A549 (cell line): ENCODE measurements around the gene DAZL.

Experiments
- CEBPB ChIP-seq, 2 experiments: fragments of >200 bp in 1 of 2; sonication (Bioruptor Twin) in 1 of 2; formaldehyde crosslinking in 1 of 2; IDR thresholded peaks; 2 replicates each; pipeline ENCODE4 v1.6.1; 2012 to 2016
- HOXA7 ChIP-seq: fragments of 250-450 bp; sonication (Bioruptor Pico); IDR thresholded peaks from 2 replicates; pipeline ENCODE4 v1.5.0; 2020; ENCODE audit warnings: mild to moderate bottlenecking, moderate library complexity
- POLR2A ChIP-seq: IDR thresholded peaks from 2 replicates; pipeline ENCODE4 v1.6.1; 2012; ENCODE audit warnings: mild to moderate bottlenecking, low read length
- RFX5 ChIP-seq: fragments of 450-650 bp; IDR thresholded peaks from 2 replicates; pipeline ENCODE4 v1.7.1; 2014; ENCODE audit warnings: antibody characterized with exemption, mild to moderate bottlenecking, moderate library complexity
- TF ChIP-seq, protein P1 (sequence below): fragments of >200 bp; sonication (Bioruptor Twin); formaldehyde crosslinking; IDR thresholded peaks from 3 replicates; pipeline ENCODE4 v1.5.1; 2016

DNA sequence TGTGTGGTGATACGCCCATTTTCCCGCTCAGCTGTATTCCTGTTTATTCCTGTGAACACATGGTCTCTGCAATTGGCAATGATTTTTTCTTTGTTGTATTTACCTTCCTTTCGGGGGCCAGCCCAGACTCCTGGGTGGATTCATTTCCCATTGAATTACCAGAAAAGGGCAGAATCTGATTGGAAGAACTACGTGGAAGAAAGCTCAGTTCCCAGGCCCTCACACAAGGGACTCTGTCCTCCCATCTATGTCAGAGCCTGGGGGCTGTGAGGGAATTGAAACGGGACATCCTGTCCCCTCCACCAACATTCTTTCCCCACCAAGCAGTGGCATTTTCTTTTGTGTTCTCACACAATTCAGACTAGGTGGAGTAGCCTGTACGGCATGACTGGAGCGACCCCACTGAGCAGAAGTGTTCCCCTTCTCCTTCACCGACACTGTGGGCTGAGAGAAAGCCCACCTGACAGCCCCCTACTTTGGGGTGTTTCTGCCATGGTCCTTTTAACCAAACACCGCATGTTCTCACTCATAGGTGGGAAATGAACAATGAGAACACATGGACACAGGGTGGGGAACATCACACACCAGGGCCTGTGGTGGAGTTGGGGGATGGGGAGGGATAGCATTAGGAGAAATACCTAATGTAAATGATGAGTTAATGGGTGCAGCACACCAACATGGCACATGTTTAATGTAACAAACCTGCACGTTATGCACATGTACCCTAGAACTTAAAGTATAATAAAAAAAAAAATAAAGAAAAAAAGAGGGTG, 59.6 kb downstream of the DAZL start:
- TF ChIP-seq, protein P1, sequence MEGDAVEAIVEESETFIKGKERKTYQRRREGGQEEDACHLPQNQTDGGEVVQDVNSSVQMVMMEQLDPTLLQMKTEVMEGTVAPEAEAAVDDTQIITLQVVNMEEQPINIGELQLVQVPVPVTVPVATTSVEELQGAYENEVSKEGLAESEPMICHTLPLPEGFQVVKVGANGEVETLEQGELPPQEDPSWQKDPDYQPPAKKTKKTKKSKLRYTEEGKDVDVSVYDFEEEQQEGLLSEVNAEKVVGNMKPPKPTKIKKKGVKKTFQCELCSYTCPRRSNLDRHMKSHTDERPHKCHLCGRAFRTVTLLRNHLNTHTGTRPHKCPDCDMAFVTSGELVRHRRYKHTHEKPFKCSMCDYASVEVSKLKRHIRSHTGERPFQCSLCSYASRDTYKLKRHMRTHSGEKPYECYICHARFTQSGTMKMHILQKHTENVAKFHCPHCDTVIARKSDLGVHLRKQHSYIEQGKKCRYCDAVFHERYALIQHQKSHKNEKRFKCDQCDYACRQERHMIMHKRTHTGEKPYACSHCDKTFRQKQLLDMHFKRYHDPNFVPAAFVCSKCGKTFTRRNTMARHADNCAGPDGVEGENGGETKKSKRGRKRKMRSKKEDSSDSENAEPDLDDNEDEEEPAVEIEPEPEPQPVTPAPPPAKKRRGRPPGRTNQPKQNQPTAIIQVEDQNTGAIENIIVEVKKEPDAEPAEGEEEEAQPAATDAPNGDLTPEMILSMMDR, result no peak
- no peak for TF ChIP-seq RFX5
- no peak for TF ChIP-seq POLR2A
- no peak for TF ChIP-seq HOXA7 (CRISPR knock-in tag)
- TF ChIP-seq CEBPB (IDR thresholded peaks at IDR 0.05), result no peak
